ENCODE measurements around the gene ARHGAP6.

The ARHGAP6 gene

DNA sequence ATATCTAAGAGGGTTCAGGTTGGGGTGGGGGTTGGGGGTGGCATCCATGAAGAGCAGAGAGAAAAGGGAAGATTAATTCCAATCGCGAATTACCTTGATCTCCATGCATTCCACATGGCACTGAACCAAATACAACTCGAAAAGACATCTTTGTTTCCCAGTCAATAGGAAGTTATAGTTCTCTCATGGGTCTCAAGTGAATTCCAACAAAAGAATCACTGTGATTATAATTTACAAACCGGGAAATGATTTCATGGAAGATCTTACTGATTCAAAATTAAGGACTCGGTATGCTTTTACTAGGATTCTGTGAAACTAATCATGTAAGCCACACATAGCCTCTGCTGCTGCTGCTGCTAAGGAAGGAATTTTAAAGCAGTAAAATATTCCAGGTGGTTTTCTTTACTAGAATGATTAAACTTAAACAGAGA, 399.1 kb downstream of the ARHGAP6 start:
- DNase-seq (ENCODE audit: extremely low read depth, insufficient read length) = no peak
- H3K4me3 ChIP-seq (replicated peaks; ENCODE audit: low read depth, low read length) = no peak overlapping the region
- TF ChIP-seq, protein P1, sequence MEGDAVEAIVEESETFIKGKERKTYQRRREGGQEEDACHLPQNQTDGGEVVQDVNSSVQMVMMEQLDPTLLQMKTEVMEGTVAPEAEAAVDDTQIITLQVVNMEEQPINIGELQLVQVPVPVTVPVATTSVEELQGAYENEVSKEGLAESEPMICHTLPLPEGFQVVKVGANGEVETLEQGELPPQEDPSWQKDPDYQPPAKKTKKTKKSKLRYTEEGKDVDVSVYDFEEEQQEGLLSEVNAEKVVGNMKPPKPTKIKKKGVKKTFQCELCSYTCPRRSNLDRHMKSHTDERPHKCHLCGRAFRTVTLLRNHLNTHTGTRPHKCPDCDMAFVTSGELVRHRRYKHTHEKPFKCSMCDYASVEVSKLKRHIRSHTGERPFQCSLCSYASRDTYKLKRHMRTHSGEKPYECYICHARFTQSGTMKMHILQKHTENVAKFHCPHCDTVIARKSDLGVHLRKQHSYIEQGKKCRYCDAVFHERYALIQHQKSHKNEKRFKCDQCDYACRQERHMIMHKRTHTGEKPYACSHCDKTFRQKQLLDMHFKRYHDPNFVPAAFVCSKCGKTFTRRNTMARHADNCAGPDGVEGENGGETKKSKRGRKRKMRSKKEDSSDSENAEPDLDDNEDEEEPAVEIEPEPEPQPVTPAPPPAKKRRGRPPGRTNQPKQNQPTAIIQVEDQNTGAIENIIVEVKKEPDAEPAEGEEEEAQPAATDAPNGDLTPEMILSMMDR (IDR thresholded peaks at IDR 0.05; ENCODE audit: insufficient read depth, low read length, poor library complexity, severe bottlenecking) = no peak
- H3K27me3 ChIP-seq (replicated peaks; ENCODE audit: control insufficient read depth, insufficient read depth, low read length) = no peaks in the 10 kb centered on the region
- no peaks in the 10 kb centered on the region for H3K36me3 ChIP-seq (ENCODE audit: control insufficient read depth, insufficient read depth, low read length)

DNA sequence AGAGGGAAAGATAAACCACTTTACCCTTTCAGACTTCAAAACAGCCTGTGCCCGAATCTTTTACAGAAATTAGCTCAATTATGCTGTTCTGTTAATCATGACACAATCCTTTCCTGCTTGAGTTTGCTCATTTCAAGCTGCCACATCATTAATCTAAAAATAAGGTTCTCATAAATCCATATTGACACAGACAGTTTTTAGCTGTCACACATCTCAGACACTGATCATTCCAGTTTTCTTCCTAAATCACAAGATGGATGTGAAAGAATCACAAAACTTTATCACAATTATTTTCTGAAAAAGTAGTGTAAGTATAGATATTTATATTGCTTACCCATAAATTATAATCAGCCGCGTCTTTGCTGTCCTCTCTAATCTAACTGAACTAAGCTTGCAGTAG, 400.4 kb downstream of the ARHGAP6 start:
- H3K4me3 ChIP-seq (replicated peaks; ENCODE audit: low read depth, low read length) = no peak overlapping the region
- no peaks in the 10 kb centered on the region for H3K36me3 ChIP-seq (ENCODE audit: control insufficient read depth, insufficient read depth, low read length)
- no peaks in the 10 kb centered on the region for H3K27me3 ChIP-seq (replicated peaks; ENCODE audit: control insufficient read depth, insufficient read depth, low read length)
- TF ChIP-seq, protein P1 (IDR thresholded peaks at IDR 0.05; ENCODE audit: insufficient read depth, low read length, poor library complexity, severe bottlenecking) = no peak
- DNase-seq (ENCODE audit: extremely low read depth, insufficient read length) = no peak

DNA sequence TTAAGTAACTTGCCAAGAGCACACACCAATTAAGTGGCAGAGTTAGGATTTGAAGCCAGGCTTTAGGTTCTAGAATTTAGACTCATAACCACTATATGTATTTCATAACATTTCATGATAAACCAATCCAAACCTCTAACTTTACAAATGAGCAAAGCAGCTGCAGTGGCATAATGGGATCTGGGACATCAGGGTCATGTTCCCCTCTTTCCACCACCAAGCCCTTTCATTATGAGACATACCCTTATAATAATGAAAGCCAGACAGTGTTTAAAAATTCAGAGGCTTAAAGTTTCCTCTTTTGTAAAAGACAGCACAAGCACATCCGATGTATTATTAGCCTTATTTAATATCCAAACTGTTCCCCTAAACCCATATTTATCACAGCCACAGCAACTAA, 400.8 kb downstream of the ARHGAP6 start:
- DNase-seq (ENCODE audit: extremely low read depth, insufficient read length) = peak; percentile 2
- Histone ChIP-seq H3K4me3 (replicated peaks; ENCODE audit: low read depth, low read length) (no peak overlapping the region), H3K27me3 (replicated peaks; ENCODE audit: control insufficient read depth, insufficient read depth, low read length) (no peaks in the 10 kb centered on the region), H3K36me3 (ENCODE audit: control insufficient read depth, insufficient read depth, low read length) (no peaks in the 10 kb centered on the region)
- TF ChIP-seq, protein P1 (IDR thresholded peaks at IDR 0.05; ENCODE audit: insufficient read depth, low read length, poor library complexity, severe bottlenecking) = no peak

DNA sequence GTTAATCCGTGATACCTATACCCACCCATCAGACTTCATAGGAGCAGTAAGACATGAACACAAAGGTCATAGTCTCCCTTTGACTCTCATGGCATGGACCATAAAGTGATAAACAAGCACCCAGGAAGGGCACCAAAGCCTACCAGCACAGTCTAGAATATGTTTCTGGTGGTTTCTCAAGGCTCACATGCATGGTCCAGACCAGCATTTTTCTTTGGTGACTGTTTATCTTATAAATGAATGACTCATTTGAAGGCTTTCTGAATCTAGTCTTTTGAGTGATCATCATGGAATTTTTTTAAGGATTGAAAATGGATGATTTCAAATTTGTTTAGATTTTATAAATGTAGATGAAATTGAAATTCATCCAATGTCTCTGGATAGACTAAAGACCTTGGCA, 404.5 kb downstream of the ARHGAP6 start:
- TF ChIP-seq, protein P1 (IDR thresholded peaks at IDR 0.05; ENCODE audit: insufficient read depth, low read length, poor library complexity, severe bottlenecking) = no peak
- no peak for DNase-seq (ENCODE audit: extremely low read depth, insufficient read length)
- H3K27me3 ChIP-seq (replicated peaks; ENCODE audit: control insufficient read depth, insufficient read depth, low read length) = no peaks in the 10 kb centered on the region
- no peaks in the 10 kb centered on the region for H3K36me3 ChIP-seq (ENCODE audit: control insufficient read depth, insufficient read depth, low read length)
- H3K4me3 ChIP-seq (replicated peaks; ENCODE audit: low read depth, low read length) = no peak overlapping the region

DNA sequence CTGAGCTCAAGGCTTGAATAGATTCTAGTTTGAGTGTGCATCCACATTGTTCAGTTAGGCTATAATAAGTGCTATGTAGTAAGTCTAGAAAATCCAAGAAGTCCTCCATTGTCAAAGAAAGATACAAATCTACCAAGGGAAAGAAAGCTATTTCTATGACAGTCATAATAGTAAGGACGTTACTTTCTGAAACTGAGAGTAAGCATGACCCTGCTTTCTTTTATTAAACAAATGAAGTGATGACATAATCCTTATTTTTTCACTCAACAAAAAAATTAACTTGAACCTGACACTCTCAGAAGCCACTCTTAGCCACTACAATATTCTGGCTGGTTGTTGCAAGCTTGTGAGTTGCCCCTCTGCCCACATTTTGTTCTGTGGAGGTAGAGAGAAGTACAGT, 406.3 kb downstream of the ARHGAP6 start:
- H3K36me3 ChIP-seq (ENCODE audit: control insufficient read depth, insufficient read depth, low read length) = no peaks in the 10 kb centered on the region
- TF ChIP-seq, protein P1 (IDR thresholded peaks at IDR 0.05; ENCODE audit: insufficient read depth, low read length, poor library complexity, severe bottlenecking) = no peak
- DNase-seq (ENCODE audit: extremely low read depth, insufficient read length) = peak; percentile 13
- H3K4me3 ChIP-seq (replicated peaks; ENCODE audit: low read depth, low read length) = no peak overlapping the region
- no peaks in the 10 kb centered on the region for H3K27me3 ChIP-seq (replicated peaks; ENCODE audit: control insufficient read depth, insufficient read depth, low read length)

DNA sequence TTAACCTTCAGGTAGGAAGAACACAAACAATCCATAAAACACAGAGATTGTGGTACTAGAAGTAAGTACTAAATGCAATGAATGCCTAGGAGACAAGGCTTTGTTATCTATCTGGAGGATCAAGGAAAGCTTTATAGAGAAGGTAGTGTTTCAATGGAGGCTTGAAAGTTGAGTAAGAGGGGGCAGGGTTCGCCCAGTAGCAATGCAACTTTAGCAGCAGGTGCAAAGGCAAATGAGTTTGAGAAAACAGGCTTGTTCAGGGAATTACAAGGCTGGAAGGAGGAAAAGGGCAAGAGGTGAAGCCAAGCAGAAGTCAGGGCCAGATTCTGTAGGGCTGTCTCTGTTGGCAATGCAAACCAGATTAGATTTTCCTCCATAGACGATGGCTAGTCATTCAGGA, 408.0 kb downstream of the ARHGAP6 start:
- Histone ChIP-seq H3K27me3 (replicated peaks; ENCODE audit: control insufficient read depth, insufficient read depth, low read length) (no peaks in the 10 kb centered on the region), H3K4me3 (replicated peaks; ENCODE audit: low read depth, low read length) (no peak overlapping the region), H3K36me3 (ENCODE audit: control insufficient read depth, insufficient read depth, low read length) (no peaks in the 10 kb centered on the region)
- TF ChIP-seq, protein P1 (IDR thresholded peaks at IDR 0.05; ENCODE audit: insufficient read depth, low read length, poor library complexity, severe bottlenecking) = no peak
- DNase-seq (ENCODE audit: extremely low read depth, insufficient read length) = no peak

All from GM06990 (cell line).